BJ (cell line): Measurements from ENCODE around the gene DCAF5. TPM values are rescaled to one million over a fixed set of nuclear protein-coding genes. Genes with fewer than 3 reads are reported as not detected.
"Not testable (repeated sequence)": the region's sequence is repeated elsewhere in the genome, so short reads cannot be mapped to it uniquely, and the experiment has no call there.

Experiments used
- CTCF ChIA-PET: fragments of 350-600 bp; formaldehyde crosslinking; extraction: SDS; loops from one replicate; lab custom pipeline; 2021; ENCODE audit warnings: antibody characterized with exemption, inconsistent platforms; lab: Yijun Ruan, JAX
- POLR2A ChIA-PET: fragments of 300-600 bp; sonication (Branson Sonifier 250); formaldehyde crosslinking; extraction: SDS; loops from one replicate; lab custom pipeline; 2021; ENCODE audit warnings: antibody characterized with exemption; lab: Charles Lee
- DNase-seq: peaks from one replicate; pipeline ENCODE4 v3.0.0-alpha.2; 2011; ENCODE audit warnings: low read depth
- H3K27me3 ChIP-seq: 2 replicates; pipeline ENCODE4 v1.6.0; 2011; ENCODE audit warnings: low read length; ENCODE audit not compliant: control insufficient read depth, insufficient read depth
- H3K36me3 ChIP-seq: 2 replicates; pipeline ENCODE4 v1.5.1; 2011; ENCODE audit warnings: low read length; ENCODE audit not compliant: control insufficient read depth, insufficient read depth
- H3K4me3 ChIP-seq: 2 replicates; pipeline ENCODE4 v1.5.1; 2011; ENCODE audit warnings: low read depth, mild to moderate bottlenecking, control low read depth, low read length
- polyA plus RNA-seq: library from polyadenylated mRNA; depleted of rRNA; stranded (reverse); fragments of >200 nt; gene quantifications from 2 replicates; pipeline ENCODE4 v1.2.3, GENCODE V29; 2011
- TF ChIP-seq, protein P1 (sequence below): IDR thresholded peaks from 2 replicates; pipeline ENCODE4 v1.5.1; 2011; ENCODE audit warnings: low read depth, mild to moderate bottlenecking, control low read depth, inconsistent platforms, low read length, moderate library complexity; ENCODE audit not compliant: insufficient read depth

DCAF5 gene
- polyA plus RNA-seq, 1 experiment: 42.0 TPM

DNA sequence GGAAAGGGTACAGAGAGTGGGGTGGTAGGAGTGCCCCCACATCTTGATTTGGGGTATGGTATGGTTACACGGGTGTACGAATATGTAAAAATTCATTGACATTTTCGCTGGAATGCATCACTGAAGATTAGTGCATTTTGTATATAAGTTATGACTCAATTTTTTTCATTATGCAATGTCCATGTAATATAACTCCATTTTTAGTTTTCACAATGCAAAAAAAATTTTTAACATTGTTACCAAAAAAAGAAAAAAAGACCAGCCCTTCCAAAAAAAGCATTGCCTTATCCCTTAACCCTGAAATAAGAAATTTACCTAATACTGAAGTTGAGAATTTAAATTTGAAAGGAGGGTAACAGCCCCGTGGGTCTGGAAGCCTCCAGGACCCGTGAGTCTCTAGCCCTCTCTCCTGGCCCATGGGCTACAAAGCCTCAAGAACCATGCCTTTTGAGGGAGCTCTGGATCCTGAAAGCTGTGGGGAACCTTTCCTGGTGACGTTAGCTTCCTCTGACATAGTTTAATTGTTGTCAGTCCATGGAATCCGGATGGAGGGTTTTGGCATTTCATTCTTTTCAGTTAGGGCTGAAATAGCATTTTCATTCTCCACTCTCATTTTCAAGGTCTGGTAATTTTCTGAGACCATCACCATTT lies 118.2 kb downstream of the DCAF5 start:
- DNase-seq: no peak
- POLR2A ChIA-PET: interaction anchor here (0.6 kb wide), 1 partner anchor 65 kb away, joined by 3 read pairs; no protein-coding TSS in a partner anchor
- CTCF ChIA-PET: interaction anchor here (0.6 kb wide), 1 partner anchor 31 kb away, joined by 4 read pairs; no protein-coding TSS in a partner anchor
- TF ChIP-seq, protein P1, sequence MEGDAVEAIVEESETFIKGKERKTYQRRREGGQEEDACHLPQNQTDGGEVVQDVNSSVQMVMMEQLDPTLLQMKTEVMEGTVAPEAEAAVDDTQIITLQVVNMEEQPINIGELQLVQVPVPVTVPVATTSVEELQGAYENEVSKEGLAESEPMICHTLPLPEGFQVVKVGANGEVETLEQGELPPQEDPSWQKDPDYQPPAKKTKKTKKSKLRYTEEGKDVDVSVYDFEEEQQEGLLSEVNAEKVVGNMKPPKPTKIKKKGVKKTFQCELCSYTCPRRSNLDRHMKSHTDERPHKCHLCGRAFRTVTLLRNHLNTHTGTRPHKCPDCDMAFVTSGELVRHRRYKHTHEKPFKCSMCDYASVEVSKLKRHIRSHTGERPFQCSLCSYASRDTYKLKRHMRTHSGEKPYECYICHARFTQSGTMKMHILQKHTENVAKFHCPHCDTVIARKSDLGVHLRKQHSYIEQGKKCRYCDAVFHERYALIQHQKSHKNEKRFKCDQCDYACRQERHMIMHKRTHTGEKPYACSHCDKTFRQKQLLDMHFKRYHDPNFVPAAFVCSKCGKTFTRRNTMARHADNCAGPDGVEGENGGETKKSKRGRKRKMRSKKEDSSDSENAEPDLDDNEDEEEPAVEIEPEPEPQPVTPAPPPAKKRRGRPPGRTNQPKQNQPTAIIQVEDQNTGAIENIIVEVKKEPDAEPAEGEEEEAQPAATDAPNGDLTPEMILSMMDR: no peak
- no peaks in the 10 kb centered on the region for H3K36me3 ChIP-seq
- no peak overlapping the region for H3K4me3 ChIP-seq
- no peaks in the 10 kb centered on the region for H3K27me3 ChIP-seq

DNA sequence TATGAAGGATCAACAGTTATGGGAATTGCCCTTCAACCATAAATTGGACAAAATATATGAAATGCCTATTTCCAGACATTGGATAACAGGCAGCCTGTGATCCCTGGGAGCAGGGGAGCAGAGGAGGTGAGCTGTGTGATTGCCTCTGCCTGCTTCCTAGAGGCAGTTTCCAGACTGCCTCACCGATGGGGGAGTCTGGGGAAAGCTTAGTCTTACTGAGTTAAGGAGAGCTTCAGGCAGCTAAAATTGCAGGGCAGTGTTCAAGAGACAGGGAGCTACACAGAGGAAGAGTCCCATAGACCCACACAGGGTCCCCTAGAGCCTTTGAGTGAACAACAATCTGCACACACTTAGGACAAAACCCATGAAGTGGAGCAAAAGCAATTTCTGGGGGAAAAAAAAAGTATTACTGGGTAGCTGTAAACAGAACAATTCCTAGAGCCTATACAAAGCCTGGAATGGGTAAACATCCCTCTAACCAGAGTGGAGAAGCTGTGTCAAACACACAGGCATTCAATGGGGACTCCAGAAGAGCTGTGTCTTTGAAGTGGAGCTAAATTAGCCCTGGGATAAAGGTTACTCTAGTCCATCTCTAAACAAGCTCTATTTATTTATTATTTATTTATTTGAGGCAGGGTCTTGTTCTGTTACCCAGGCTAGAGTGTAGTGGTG lies 125.5 kb downstream of the DCAF5 start:
- Histone ChIP-seq H3K4me3 (no peak overlapping the region), H3K27me3 (no peaks in the 10 kb centered on the region), H3K36me3 (no peaks in the 10 kb centered on the region)
- POLR2A ChIA-PET: interaction anchor here (0.6 kb wide), 1 partner anchor 10 kb away, joined by 4 read pairs; no protein-coding TSS in a partner anchor
- CTCF ChIA-PET: interaction anchor here (1.3 to 1.5 kb wide), 2 partner anchors 25 to 63 kb away, joined by 3 to 6 read pairs; no protein-coding TSS in a partner anchor
- TF ChIP-seq, protein P1: no peak
- no peak for DNase-seq

DNA sequence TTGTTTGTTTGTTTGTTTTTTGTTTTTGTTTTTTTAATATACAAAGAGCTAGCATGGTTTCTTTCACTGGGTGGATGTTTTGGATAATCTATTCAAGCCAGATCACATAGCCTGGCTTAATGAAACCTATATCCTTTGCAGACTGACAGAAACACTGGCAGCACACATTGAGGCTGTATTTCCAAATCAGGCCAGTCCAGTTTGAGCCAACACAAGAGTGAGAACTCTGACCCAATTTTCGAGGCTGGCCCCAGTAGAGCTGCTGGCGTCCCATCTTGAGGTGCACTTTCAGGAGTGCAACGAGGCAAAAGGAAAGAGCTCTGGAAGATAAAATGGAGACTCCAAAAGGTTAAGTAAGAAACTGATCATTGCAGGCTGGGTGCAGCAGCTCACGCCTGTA lies 129.9 kb downstream of the DCAF5 start:
- ChIA-PET POLR2A (no interaction called here), CTCF (interaction anchor here (0.5 to 0.9 kb wide), 2 partner anchors 13 to 807 kb away, joined by 3 read pairs; no protein-coding TSS in a partner anchor)
- Histone ChIP-seq H3K4me3 (no peak overlapping the region), H3K27me3 (no peaks in the 10 kb centered on the region), H3K36me3 (no peaks in the 10 kb centered on the region)
- DNase-seq: no peak
- TF ChIP-seq, protein P1: no peak

DNA sequence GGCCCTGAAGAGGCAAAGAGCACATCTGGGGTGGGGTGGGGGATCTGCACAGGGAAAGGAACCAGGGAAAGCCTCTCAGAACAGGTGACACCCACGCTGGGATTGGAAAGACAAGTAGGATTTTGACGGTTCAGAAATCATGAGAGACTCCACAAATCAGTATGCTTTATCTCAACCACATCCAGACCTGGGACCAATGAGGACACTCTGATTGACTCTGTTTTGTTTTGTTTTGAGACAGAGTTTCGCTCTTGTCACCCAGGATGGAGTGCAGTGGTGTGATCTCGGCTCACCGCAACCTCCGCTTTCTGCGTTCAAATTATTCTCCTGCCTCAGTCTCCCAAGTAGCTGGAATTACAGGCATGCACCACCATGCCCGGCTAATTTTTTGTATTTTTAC lies 130.8 kb downstream of the DCAF5 start:
- DNase-seq, POLR2A ChIA-PET, H3K4me3 ChIP-seq, H3K27me3 ChIP-seq, H3K36me3 ChIP-seq, CTCF ChIA-PET: not testable (repeated sequence)

DNA sequence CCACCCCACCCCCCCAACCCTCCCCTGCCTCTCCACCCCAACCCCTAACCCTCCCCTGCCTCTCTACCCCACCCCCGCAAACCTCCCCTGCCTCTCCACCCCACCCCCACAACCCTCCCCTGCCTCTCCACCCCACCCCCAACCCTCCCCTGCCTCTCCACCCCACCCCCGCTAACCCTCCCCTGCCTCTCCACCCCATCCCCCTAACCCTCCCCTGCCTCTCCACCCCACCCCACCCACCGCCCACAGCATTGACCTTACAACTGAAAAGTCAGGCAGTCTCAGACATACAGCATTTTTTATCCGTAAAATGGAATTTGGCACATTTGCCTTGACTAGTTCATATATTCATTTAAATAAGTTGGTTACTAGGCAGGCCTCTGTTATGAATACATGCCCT lies 135.2 kb downstream of the DCAF5 start:
- POLR2A ChIA-PET: no interaction called here
- CTCF ChIA-PET: no interaction called here
- no peak overlapping the region for H3K4me3 ChIP-seq

More for the DNA sequence above, 135.2 kb downstream of the DCAF5 start:
- Histone ChIP-seq H3K27me3 (no peaks in the 10 kb centered on the region), H3K36me3 (no peaks in the 10 kb centered on the region)
- no peak for DNase-seq
- TF ChIP-seq, protein P1: no peak
